SK-N-MC (cell line): ENCODE results near the gene SLC5A9.

Experiments
- DNase-seq: peaks from one replicate; pipeline ENCODE4 v3.0.0-alpha.2; 2011; ENCODE audit warnings: low read depth, low spot score
- H3K27ac ChIP-seq: fragments of 200-600 bp; sonication (generic); 2 replicates; pipeline ENCODE4 v1.5.1; 2016; ENCODE audit warnings: mixed run types
- H3K36me3 ChIP-seq: fragments of 200-600 bp; sonication (generic); 2 replicates; pipeline ENCODE4 v1.6.1; 2017; ENCODE audit warnings: antibody characterized with exemption, low read length, mixed read lengths; ENCODE audit not compliant: insufficient read depth
- H3K4me3 ChIP-seq: fragments of 200-600 bp; sonication (generic); 2 replicates; pipeline ENCODE4 v1.5.1; 2016
- H3K9ac ChIP-seq: fragments of 200-600 bp; sonication (generic); 2 replicates; pipeline ENCODE4 v1.8.0; 2017; ENCODE audit warnings: mixed run types, mixed read lengths; ENCODE audit not compliant: insufficient read length
- H3K9me3 ChIP-seq: fragments of 200-600 bp; sonication (generic); 2 replicates; pipeline ENCODE4 v1.6.1; 2017; ENCODE audit warnings: low read depth, mild to moderate bottlenecking, antibody characterized with exemption, low read length, moderate library complexity, mixed read lengths
- EZH2 ChIP-seq: fragments of 200-600 bp; sonication (generic); IDR thresholded peaks from one replicate; pipeline ENCODE4 v1.6.1; 2017; ENCODE audit warnings: antibody characterized with exemption
- FOXP2 ChIP-seq: optimal IDR thresholded peaks from 2 replicates; pipeline ENCODE3; 2011; ENCODE audit warnings: mild to moderate bottlenecking, moderate library complexity; ENCODE audit not compliant: insufficient read depth; ENCODE audit errors: extremely low read length, control extremely low read depth
- POLR2AphosphoS5 ChIP-seq: IDR thresholded peaks from 2 replicates; pipeline ENCODE4 v1.6.1; 2012; ENCODE audit warnings: mild to moderate bottlenecking, low read depth, low read length, borderline replicate concordance

Gene SLC5A9

DNA sequence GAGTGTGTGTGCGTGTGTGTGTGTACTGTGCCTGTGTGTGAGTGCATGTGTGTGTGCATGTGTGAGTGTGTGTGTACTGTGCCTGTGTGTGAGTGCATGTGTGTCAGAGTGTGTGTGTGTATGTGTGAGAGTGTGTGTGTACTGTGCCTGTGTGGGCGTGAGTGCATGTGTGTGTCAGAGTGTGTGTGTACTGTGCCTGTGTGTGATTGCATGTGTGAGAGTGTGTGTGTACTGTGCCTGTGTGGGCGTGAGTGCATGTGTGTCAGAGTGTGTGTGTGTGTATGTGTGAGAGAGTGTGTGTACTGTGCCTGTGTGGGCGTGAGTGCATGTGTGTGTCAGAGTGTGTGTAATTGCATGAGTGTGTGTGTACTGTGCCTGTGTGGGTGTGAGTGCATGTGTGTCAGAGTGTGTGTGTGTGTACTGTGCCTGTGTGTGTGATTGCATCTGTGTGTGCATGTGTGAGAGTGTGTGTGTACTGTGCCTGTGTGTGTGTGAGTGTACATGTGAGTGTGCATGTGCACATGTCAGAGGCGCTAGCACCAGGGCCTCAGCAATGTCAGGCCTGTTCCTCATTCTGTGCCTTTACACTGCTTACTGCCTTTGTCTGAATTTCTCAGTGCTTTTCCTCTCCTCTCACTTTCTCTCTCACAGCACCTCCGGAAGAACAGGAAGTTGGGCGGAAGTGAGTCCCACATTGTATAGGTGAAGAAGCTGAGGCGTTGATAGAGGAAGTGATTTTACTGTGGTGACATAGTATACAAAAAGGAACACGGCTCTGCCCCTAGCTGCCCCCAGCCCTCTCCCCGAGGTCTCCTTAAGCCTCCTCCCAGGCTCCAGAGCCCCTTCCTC, 4.9 kb downstream of the SLC5A9 start:
- Histone ChIP-seq H3K9me3 (no peaks in the 10 kb centered on the region), H3K27ac (no peak overlapping the region), H3K36me3 (no peaks in the 10 kb centered on the region), H3K9ac (no peak overlapping the region), H3K4me3 (no peak overlapping the region)
- TF ChIP-seq POLR2AphosphoS5, result no peak
- no peak for TF ChIP-seq EZH2
- no peak for DNase-seq

DNA sequence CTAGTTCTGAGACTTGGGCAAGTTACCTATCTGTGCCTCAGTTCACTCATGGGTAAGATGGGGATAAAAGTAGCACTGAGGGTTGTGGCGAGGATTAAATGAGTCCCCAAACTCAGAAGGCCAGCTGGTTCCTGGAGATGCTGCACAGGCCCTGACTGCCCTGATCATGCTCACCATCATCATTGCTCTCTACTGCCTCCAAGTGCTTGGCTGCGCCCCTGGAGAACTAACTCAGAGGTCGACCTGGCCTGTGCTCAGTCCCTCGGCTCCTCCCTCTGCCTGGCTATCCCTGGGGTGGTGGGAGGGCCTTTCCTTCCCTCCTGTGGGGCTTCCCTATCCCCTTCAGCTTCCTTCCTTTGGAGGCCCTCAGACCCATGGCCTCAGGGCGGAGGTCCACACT, 5.6 kb downstream of the SLC5A9 start:
- no peaks in the 10 kb centered on the region for H3K36me3 ChIP-seq
- H3K9ac ChIP-seq, result no peak overlapping the region
- no peak for DNase-seq
- H3K4me3 ChIP-seq, result no peak overlapping the region
- TF ChIP-seq POLR2AphosphoS5 (no peak), EZH2 (no peak), FOXP2 (no peak)
- H3K9me3 ChIP-seq, result no peaks in the 10 kb centered on the region
- no peak overlapping the region for H3K27ac ChIP-seq

GRCh38 chr1:48229317-48229716, 6.8 kb downstream of the SLC5A9 start:
- TF ChIP-seq POLR2AphosphoS5 (no peak), EZH2 (no peak), FOXP2 (no peak)
- Histone ChIP-seq H3K27ac (no peak overlapping the region), H3K36me3 (no peaks in the 10 kb centered on the region), H3K9me3 (no peaks in the 10 kb centered on the region), H3K4me3 (no peak overlapping the region), H3K9ac (no peak overlapping the region)
- DNase-seq, result no peak

GRCh38 chr1:48230236-48230635, 7.7 kb downstream of the SLC5A9 start:
- no peak for DNase-seq
- H3K4me3 ChIP-seq, result no peak overlapping the region
- no peaks in the 10 kb centered on the region for H3K36me3 ChIP-seq
- TF ChIP-seq FOXP2 (no peak), EZH2 (no peak), POLR2AphosphoS5 (no peak)
- no peak overlapping the region for H3K9ac ChIP-seq
- H3K27ac ChIP-seq, result no peak overlapping the region
- no peaks in the 10 kb centered on the region for H3K9me3 ChIP-seq

DNA sequence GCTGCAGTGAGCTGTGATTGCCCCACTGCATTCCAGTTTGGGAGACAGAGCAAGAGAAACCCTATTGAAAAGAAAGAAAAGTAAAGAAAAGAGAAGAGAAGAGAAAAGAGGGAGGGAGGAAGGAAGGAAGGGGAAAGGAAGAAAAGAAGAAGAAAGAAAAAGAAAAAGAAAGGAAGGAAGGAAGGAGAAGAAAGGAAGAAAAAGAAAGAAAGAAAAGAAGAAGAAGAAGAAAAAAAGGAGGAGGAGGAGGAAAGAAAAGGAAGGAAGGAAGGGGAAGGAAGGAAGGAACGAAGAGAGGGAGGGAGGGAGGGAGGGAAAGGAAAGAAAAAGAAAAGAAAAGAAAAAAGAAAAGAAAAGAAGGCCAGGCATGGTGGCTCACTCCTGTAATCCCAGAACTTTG, 10.2 kb downstream of the SLC5A9 start:
- no peaks in the 10 kb centered on the region for H3K9me3 ChIP-seq
- TF ChIP-seq EZH2 (no peak), POLR2AphosphoS5 (no peak), FOXP2 (no peak)
- H3K36me3 ChIP-seq, result no peaks in the 10 kb centered on the region

GRCh38 chr1:48233666-48234485, 11.4 kb downstream of the SLC5A9 start:
- no peaks in the 10 kb centered on the region for H3K9me3 ChIP-seq
- no peak overlapping the region for H3K9ac ChIP-seq
- no peak overlapping the region for H3K4me3 ChIP-seq
- no peak overlapping the region for H3K27ac ChIP-seq
- TF ChIP-seq POLR2AphosphoS5 (no peak), FOXP2 (no peak), EZH2 (no peak)
- H3K36me3 ChIP-seq, result no peaks in the 10 kb centered on the region
- DNase-seq, result no peak

More for the DNA sequence above, 10.2 kb downstream of the SLC5A9 start:
- Histone ChIP-seq H3K9ac (no peak overlapping the region), H3K4me3 (no peak overlapping the region), H3K27ac (no peak overlapping the region)
- no peak for DNase-seq

DNA sequence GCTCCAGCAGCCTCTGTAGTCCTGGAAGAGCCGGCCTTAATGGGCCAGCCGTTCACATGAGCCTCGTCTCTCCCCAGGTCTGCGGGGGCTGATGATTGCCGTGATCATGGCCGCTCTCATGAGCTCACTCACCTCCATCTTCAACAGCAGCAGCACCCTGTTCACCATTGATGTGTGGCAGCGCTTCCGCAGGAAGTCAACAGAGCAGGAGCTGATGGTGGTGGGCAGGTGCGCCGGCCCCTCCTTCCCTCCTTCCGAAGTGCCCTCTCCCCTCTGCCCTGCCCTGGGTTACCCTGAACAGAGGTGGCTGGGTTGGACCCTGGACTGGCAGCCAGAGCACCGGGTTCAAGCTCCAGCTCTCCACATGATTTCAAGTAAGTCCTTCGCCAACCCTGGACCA, 13.1 kb downstream of the SLC5A9 start:
- no peaks in the 10 kb centered on the region for H3K36me3 ChIP-seq
- H3K4me3 ChIP-seq, result no peak overlapping the region
- H3K9ac ChIP-seq, result no peak overlapping the region
- H3K27ac ChIP-seq, result no peak overlapping the region
- no peaks in the 10 kb centered on the region for H3K9me3 ChIP-seq
- DNase-seq, result no peak
- TF ChIP-seq EZH2, result no peak
- TF ChIP-seq POLR2AphosphoS5, result no peak
- no peak for TF ChIP-seq FOXP2

DNA sequence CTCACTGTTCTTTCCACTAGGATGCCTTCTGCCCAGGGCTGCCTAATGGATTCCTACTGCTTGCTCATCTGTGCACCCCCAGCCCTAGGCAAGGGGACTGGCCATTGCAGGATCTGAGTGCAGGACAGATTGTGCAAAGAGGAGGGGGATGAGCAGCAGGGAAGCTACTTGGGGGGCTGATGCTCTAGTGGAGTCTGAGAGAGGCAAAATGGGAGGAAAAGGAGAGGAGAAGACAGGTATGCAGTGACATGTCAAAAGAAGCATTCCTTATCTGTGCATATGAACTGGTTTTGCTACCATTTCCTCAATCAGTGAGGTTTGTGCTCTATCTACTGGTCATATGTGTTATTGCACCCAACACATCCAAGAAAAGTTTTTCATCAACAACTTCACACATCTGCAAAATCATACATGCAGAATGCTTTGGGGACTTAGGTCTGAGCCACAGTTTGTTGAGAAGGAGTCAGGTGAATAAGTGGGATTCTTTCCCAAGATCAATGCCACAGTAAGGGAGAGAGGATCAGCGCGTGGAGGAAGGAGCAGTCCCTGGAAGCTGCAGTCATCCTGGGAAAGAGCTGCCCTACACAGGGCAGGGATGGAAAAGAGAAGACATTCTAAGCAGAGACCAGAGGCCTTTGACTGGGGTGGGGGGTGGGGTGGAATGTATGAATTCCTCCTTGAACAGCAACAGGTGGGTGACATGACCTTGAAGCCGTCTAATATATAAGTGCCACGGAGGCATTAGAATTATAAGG, 14.4 kb downstream of the SLC5A9 start:
- Histone ChIP-seq H3K9ac (no peak overlapping the region), H3K27ac (no peak overlapping the region), H3K36me3 (no peaks in the 10 kb centered on the region), H3K4me3 (no peak overlapping the region), H3K9me3 (no peaks in the 10 kb centered on the region)
- no peak for DNase-seq
- TF ChIP-seq EZH2, result no peak
- TF ChIP-seq FOXP2, result no peak
- TF ChIP-seq POLR2AphosphoS5, result no peak
